Stimulated activated naive CD4-positive, alpha-beta T cell (primary cell): ENCODE data around the gene EXD3.

ENCODE experiments used
- DNase-seq, 6 experiments: peaks; one replicate each; lab custom pipeline; 2025; lab: John Stamatoyannopoulos, UW

The EXD3 gene

DNA sequence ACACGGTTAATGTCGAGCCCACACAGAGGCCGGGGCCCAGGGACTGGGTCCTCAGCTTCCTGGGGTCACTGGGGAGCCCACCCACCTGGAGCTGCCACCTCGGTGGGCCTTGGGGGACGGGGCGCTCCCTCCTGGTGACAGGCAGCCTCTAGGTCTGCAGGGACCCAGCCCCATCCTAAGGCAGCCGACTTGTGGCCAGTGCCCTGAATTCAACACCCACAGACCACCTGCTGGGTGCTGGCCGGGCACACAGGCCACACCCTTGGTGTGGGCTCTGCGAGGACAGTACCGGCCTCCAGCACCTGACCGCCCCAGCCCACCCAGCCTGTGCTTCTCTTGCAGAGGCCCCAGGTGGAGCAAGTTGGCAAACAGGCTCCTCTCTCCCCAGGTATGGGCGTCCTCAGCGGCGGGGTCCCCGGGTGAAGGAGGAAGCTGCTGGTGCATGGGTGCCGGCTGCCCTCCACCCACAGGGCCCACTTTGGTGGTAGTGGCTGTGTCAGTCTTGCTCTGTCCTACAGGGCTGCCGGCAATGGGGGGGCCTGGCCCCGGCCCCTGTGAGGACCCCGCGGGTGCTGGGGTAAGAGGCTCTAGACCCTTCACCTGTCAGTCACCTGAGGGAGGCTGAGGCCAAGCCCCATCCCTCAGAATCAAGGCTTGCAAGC, 9.9 kb upstream of the EXD3 start:
- DNase-seq = no peak

DNA sequence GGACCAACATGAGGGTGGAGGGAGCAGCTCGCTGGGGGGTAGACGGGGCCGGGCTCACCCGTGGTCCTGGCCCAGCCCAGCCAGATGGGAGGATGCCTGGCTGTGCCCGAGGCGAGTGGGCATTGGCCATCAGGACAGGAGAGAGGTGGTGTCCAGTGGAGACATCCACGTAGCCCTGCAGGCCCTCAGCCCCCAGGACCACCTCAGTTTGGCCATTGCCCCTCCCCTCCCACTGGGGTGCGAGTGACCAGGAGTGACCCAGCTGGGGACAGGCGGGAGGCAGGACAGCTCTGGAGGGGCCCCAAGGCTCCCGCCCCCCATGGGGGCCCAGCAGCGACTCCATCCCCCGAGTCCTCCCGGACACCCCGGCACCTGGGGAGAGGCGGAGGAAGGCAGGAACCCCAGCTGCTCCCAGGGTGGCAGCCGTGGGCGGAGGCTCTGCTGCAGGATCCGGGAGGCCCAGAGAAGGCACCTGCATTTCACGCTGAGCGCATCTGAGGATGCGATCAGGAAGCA, 8.5 kb upstream of the EXD3 start:
- no peak for DNase-seq

DNA sequence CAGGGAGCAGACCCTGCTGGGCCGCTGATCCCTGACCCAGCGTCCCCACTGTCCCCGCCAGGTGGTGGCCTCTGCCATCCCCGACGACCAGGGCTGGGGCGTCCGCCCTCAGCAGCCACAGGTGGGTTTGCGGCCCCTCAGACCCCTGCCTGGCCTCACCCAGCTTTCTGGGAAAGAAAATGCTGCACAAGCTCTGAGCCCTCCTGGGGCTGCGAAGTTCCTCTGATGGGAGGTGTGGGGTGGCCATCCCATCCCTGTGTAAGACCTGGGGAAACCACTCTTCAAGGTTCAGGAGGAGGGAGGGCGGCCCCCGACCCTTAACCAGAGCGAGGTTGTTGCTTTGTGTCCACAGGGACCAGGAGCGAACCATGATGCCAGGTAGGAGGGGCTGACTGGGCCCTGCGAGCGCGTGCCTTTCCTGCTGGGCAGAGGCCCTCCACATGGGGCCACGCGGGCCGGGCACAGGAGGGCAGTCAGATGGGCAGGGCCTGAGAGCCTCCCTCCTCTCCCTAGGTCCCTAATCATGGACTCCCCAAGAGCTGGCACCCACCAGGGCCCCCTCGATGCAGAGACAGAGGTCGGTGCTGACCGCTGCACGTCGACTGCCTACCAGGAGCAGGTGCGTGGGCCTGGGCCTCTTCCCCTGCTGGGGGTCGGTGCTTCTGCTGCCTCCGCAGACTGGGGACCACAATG, 7.9 kb upstream of the EXD3 start:
- DNase-seq = no peak

DNA sequence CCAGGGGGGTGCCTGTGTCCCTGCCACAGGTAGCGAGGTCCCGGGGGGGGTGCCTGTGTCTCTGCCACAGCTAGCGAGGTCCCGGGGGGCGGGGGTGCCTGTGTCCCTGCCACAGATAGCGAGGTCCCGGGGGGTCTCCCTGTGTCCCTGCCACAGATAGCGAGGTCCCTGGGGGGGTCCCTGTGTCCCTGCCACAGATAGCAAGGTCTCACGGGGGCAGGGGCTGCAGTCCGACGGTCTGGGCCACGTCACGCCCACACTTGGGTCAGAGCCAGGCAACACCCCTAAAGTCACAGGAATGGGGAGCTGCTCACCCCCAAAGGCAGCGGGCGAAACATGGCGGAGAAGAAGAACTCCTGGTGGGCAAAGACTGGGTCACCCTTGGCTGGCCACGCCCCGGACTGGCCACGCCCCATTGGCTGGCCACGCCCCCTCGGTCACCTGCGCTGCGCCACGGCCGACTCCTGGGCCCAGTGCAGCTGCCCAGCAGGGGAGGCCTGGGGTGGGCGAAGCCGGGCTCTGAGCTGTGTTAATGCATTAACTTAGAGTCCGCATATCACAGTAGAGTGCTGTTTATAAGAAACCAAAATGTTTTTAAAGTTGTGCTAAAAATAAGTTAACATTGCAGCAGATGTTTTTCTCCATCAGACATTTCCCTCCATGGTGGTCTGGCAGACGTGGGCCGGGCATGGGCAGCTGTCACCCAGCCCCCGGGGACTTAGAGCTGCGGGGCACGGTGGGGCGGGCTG, 7.2 kb upstream of the EXD3 start:
- DNase-seq = no peak

GRCh38 chr9:137429546-137429890, 6.6 kb upstream of the EXD3 start:
- DNase-seq = no peak

GRCh38 chr9:137428841-137429545, 6.0 kb upstream of the EXD3 start:
- no peak for DNase-seq

- DNase-seq = no peak
These were observed 5.3 kb upstream of the EXD3 start for GRCh38 chr9:137428311-137428630.

- DNase-seq = no peak
These were observed 4.7 kb upstream of the EXD3 start for GRCh38 chr9:137427454-137428310.

DNA sequence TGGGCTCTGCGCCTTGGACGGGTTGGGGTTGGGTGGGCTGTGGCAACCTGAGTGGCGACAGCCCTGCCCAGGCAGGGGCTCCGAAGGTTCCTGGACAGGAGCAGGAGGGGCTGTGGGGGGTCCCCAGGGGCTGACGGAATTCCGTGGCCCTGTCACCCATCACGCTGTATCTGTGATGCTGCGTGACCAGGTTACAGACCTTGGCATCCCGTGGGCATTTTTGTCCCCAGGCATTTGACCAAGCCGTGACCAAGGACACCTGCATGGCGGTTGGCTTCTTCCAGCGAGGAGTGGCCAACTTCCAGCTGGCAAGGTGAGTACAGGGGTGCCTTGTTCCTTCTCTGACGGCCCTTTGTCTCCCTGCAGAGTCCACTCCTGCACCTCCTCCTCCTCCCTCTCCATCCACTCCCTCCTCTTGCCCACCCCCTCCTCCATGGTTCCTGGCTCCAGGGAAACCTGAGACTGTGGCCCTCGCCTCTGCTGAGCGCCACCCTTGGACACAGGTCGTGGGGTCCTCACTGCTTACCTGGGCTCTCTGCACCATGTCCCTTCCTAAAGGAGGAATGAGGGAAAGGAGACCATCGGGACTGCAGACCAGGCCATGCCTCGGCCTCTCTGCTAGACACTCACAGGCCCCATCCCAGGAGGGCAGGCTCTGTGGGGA, 3.2 kb upstream of the EXD3 start:
- DNase-seq = no peak

DNA sequence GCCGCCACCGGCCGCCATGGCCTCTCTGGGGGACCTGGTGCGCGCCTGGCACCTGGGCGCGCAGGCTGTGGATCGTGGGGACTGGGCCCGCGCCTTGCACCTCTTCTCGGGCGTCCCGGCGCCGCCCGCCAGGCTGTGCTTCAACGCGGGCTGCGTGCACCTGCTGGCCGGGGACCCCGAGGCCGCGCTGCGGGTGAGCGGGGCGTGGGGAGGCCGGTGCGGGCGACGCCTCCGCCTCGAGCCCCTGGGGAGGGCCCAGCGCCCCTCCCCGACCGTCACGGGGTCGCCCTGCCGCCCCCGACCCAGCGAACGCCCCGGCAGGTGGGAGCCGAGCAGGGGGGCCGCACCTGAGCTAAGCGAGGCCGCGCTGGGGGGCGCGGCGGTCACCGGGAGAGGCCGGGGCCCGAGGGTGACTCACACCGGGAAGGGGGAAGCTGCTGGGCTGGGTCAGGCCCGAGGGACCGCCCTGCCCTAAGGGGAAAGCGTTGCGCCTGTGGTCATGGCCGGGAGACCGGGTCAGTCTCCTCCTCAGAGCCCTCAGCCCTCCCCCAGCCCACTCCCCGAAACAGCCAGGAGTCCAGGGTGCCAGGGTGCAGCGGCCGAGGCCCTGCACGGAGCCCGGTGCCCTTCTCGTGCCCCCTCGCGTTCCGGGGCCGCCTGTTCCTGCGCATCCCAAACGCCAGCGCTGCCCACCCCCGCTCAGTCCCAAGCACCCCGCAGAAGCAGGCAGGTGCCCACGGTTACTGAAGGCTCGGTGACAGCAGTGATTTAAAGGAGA, 741 bp upstream of the EXD3 start:
- DNase-seq = no peak

- DNase-seq = no peak
These were observed 941 bp downstream of the EXD3 start for GRCh38 chr9:137421838-137422603.

DNA sequence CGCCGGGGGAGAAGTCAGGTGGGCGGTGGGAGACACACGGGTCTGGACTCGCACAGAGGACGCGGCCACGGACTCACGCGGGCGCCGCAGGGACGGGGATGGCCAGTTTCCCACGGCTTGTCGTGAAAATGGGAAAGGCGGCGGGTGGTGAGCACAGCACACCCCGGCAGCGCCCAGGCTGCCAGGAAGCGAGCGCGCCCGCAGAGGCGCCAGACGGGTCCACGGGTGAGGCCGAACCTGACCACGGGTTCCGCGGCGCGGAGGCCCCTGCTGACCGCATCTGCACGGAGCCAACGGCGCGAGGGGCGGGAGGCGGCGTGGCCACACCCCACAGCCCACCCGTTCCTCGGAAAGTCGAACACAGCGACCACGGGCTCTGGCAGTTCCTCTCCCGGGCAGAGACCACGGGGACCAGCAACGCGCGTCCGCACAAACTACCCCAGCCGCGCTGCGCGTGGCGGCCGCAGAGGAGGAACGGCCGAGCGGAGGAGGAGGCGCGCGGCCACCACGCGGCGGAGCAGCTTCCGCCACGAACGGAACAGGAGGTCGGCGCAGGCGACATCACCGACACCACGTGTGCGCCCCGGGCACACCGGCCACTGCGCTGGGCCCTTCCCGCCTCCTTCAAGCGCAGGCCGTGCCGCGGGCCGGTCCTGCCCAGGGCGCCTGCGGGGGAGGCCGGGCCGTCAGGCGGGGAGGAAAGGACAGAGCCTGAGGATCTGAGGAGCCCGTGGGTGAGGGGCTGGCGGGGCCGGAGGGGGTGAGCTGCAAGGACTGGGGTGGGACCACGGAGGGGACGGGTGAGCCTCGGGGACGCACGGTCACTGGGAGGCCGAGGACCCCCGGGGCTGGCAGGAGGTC, 5.6 kb downstream of the EXD3 start:
- no peak for DNase-seq

GRCh38 chr9:137416563-137417151, 6.3 kb downstream of the EXD3 start:
- DNase-seq = no peak

DNA sequence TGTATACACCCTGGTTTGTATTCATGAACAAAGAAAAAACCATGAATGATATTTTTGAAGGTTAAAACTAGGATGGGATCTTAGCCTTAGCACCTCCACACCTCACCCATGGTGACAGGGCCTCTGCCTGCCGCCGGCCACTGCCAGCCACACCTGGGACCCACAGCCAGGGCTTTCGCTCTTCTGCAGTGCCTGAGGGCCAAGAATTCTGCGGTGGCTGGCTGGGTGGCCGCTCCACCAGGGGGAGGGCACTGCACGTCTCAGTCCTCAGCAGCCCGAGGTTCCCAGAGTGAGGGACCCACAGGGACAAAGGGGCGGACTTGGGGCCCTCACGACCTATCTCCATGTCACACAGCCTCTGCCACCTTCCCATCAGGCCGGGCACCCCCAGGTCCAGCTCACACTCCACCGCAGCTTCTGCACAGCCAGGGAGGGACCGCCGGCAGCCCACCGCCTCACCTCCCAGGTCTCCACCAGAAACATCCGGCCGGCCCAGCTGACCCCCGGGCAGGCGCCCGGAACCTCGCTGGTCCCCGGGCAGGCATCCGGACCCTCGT, 6.9 kb downstream of the EXD3 start:
- no peak for DNase-seq

- DNase-seq = no peak
These were observed 7.5 kb downstream of the EXD3 start for GRCh38 chr9:137415451-137415850.

DNA sequence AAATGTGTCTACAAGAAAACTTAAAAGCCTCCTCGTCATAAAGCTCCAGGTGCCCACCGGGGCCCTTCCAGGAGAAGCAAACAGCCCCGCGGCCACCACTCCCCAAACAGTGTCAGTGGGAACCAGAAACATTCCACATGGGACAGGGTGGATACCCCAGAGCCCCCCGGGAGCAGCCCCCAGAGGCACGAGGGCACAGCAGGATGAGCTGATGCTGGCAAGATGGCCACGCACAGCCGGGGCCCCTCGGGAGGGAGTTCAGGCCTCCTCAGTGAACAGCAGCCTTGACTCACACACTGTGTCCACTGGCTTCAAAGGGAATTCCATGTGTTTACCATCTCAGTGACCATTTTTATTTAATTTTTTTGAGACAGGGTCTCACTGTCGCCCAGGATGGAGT, 10.5 kb downstream of the EXD3 start:
- no peak for DNase-seq

GRCh38 chr9:137411645-137412380, 11.1 kb downstream of the EXD3 start:
- no peak for DNase-seq
